PFSK-1 (cell line): ENCODE data around the gene TMEM132D.

Experiments
- FOXP2 ChIP-seq: optimal IDR thresholded peaks from 2 replicates; pipeline ENCODE3; 2011; ENCODE audit warnings: borderline replicate concordance, control low read depth, inconsistent platforms; ENCODE audit not compliant: insufficient read depth; ENCODE audit errors: extremely low read length, extremely low read depth
- POLR2AphosphoS5 ChIP-seq: IDR thresholded peaks from 2 replicates; pipeline ENCODE4 v1.6.1; 2012; ENCODE audit warnings: low read depth, mild to moderate bottlenecking, control low read depth, low read length, moderate library complexity
- REST ChIP-seq, 2 experiments: IDR thresholded peaks; 2 replicates each; pipeline versions ENCODE4 v1.6.1 to v1.8.0; 2011 to 2012; ENCODE audit warnings: low read depth in 2 of 2, low read length in 2 of 2, control low read depth in 1 of 2, inconsistent platforms in 1 of 2, mild to moderate bottlenecking in 1 of 2, moderate library complexity in 1 of 2; ENCODE audit not compliant: insufficient read depth in 1 of 2
- SIN3A ChIP-seq: IDR thresholded peaks from 2 replicates; pipeline ENCODE4 v1.6.1; 2012; ENCODE audit warnings: mild to moderate bottlenecking, low read length, moderate library complexity, borderline replicate concordance; ENCODE audit not compliant: insufficient read depth
- TAF1 ChIP-seq: IDR thresholded peaks from 2 replicates; pipeline ENCODE4 v1.6.1; 2012; ENCODE audit warnings: low read length, control low read depth, borderline replicate concordance; ENCODE audit not compliant: insufficient read depth

TMEM132D gene

DNA sequence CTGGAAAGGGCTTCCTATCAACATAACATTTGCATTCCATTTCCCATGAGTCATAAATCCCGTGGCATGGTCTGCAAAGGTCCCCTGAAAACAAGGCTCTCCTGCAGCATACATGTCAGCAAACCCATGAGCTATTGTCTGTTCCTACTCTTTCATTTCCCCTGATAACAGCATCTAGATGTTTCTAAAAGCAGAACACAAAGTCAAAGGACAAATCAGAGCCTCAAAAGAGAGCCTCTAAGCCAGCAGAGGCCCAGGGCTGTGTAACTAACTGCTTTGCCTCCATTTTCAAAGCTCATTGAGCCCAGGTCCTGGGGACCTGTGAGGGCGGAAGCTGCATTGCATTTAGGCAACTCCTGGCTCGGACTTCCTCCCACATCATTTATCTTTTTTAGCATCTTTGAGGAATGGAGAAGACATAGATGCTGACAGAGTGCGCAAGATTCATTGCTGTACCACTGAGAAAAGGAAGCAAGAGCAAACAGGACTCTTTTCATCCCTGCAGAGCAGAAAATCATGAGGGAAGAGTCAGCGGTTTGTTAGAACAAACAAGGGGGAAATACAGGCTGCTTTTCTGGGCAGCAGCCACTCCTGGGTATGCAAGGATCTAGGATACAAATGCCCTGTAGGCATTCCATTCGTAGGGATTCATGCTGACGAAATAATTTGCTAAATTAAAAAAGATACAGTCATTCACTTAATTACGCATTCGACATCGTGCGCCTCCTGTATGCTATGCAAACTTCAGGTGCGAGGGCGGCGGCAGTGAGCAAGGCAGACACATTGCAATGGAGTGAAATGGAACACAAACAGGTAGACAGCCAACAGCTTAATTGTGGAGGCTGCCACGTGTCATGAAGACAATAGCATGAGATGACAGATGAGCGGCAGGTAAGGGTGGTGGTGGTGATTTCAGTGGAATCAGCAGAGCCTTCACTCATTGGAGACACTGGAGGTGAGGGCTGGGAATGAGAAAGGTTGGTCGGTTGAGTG lies 131.0 kb downstream of the TMEM132D start:
- TF ChIP-seq TAF1 (no peak), FOXP2 (no peak), SIN3A (no peak), POLR2AphosphoS5 (no peak), REST (IDR thresholded peaks at IDR 0.05; ENCODE audit: insufficient read depth in 1 of 2, low read depth in 2 of 2, low read length in 2 of 2) (no peak)

DNA sequence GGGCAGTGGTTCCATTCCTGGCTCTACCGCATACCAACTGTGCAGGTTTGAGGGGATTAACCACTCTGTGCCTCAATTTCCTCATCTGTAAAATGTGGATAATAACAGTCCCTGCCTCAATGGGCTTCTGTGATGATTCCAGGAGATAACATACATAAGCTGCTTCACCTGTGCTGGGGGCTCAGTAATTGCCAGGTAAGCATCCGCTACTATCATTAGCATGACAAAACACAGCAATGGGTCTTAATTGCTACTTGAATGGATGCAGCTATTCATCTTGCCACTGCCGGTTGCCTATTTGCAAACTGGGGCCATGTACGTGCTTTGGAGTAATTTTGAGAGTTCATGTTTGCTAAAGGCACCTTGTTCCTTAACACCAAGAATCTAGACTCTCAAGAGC lies 132.6 kb downstream of the TMEM132D start:
- TF ChIP-seq FOXP2 (no peak), POLR2AphosphoS5 (no peak), REST (IDR thresholded peaks at IDR 0.05; ENCODE audit: insufficient read depth in 1 of 2, low read depth in 2 of 2, low read length in 2 of 2) (no peak), TAF1 (no peak), SIN3A (no peak)

DNA sequence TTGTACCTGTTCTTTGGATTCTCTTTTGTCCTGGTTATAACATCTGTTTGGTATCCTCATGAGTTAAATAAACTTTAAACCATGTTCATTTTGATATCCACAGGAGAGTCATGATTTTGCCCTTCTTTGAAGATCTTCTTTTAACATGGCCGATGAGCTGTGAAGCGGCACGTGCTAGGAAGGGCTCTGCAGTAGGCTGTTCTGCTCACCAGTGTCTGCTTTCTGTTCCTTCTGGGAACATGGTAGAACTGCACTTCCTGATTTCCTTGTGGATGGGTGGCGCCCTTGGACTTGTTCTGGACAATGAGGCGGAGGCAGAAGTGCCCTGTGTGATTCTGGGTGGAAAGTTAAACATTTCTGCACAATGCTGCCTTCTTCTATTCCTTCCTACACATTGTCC lies 138.1 kb downstream of the TMEM132D start:
- TF ChIP-seq POLR2AphosphoS5 (no peak), REST (IDR thresholded peaks at IDR 0.05; ENCODE audit: insufficient read depth in 1 of 2, low read depth in 2 of 2, low read length in 2 of 2) (no peak), SIN3A (no peak), TAF1 (no peak)

GRCh38 chr12:129762436-129762835 lies 141.4 kb downstream of the TMEM132D start:
- TF ChIP-seq TAF1 (no peak), SIN3A (no peak), REST (IDR thresholded peaks at IDR 0.05; ENCODE audit: insufficient read depth in 1 of 2, low read depth in 2 of 2, low read length in 2 of 2) (no peak), POLR2AphosphoS5 (no peak), FOXP2 (no peak)
